Ovary (tissue), 3 donors: ENCODE measurements around the gene KCNN3.

ENCODE experiments used
- CTCF ChIP-seq, 3 donors: fragments of 450-650 bp in 2 of 3; fragments of 200-600 bp in 1 of 3; IDR thresholded peaks; one replicate each; pipeline versions ENCODE4 v1.5.1 to v1.8.0; 2016 to 2022; ENCODE audit warnings: antibody characterized with exemption in 3 of 3, mild to moderate bottlenecking in 1 of 3
- EP300 ChIP-seq: sonication (generic); formaldehyde crosslinking; IDR thresholded peaks from one replicate; pipeline ENCODE4 v1.6.1; 2017; ENCODE audit warnings: antibody characterized with exemption
- POLR2A ChIP-seq: fragments of 450-650 bp; IDR thresholded peaks from one replicate; pipeline ENCODE4 v1.6.1; 2017; ENCODE audit warnings: antibody characterized with exemption, mild to moderate bottlenecking, moderate library complexity
- donor health status: DM: no; HTN: no; CAD: no.

DNA sequence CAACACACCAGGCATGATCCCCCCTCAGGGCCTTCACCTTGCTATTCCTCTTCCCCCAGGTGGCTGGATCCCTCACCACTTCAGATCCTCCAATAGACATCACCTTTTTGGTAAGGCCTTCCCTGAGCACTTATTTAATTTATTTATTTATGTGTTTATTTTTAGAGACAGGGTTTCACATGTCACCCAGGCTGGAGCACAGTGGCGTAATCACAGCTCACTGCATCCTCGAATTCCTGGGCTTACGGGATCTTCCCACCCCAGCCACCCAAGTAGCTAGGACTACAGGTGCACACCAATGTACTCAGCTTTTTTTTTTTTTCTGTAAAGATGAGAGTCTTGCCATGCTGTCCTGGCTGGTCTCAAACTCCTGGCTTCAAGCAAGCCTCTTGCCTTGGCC lies 17.2 kb downstream of the KCNN3 start:
- no peak for TF ChIP-seq CTCF (IDR thresholded peaks at IDR 0.05)
- no peak for TF ChIP-seq EP300
- no peak for TF ChIP-seq POLR2A
